Measurements from ENCODE around the gene HLA-F.

HLA-F gene

DNA sequence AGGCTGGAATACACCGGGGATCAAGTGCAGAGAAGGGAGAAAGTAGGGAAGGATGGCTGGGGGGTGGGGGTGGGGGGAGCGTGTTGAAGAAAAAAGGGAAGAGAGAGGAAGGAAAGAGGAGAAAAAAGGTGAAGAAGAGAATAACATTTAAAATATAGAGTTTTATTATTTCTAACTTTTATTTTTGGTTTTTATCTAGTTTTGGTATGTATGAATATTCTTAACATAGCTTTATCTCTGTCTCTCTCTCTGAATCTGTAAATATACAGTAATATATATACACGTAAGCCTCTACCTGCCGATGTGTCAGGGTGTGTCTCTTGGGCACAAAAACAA is 30.0 kb downstream of the HLA-F start:
- no peak for TF ChIP-seq GATA1 (IDR thresholded peaks at IDR 0.05; ENCODE audit: low read depth, low read length)
- no peak for TF ChIP-seq POLR2A (IDR thresholded peaks at IDR 0.05; ENCODE audit: low read length)
- DNase-seq, result no peak

DNA sequence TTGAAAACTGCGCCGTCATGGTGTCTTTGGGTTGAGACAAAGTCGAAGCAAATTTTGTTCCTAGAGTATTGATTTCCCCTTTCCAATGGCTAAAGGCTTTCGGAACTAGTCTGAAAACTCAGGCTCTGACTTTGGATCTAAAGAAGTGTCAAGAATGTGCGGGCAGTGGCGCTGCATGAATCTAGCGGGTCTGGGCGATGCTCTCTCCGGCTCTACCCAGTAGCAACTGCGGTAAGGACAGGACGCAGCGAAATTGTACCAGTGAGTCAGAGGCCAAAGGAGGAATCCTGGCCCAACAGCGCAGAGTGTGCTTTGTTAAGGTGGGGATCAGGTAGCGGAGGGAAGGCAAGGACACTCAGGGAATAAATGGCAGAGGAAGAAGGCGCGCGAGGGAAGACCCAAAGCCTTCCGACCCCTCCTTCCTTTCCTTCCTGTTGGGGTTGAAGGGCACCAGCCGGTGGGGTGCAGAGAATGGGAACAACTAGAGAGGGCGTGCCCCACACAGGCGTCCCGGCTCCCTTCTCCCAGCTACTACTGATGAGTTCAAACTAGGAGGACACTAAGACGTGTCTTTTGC is 32.1 kb downstream of the HLA-F start:
- no peak for DNase-seq
- TF ChIP-seq GATA1 (IDR thresholded peaks at IDR 0.05; ENCODE audit: low read depth, low read length) (no peak), POLR2A (IDR thresholded peaks at IDR 0.05; ENCODE audit: low read length) (no peak)

- TF ChIP-seq GATA1 (IDR thresholded peaks at IDR 0.05; ENCODE audit: low read depth, low read length), result no peak
- TF ChIP-seq POLR2A (IDR thresholded peaks at IDR 0.05; ENCODE audit: low read length), result no peak
Measured at GRCh38 chr6:29757282-29757681, 34.0 kb downstream of the HLA-F start.

DNA sequence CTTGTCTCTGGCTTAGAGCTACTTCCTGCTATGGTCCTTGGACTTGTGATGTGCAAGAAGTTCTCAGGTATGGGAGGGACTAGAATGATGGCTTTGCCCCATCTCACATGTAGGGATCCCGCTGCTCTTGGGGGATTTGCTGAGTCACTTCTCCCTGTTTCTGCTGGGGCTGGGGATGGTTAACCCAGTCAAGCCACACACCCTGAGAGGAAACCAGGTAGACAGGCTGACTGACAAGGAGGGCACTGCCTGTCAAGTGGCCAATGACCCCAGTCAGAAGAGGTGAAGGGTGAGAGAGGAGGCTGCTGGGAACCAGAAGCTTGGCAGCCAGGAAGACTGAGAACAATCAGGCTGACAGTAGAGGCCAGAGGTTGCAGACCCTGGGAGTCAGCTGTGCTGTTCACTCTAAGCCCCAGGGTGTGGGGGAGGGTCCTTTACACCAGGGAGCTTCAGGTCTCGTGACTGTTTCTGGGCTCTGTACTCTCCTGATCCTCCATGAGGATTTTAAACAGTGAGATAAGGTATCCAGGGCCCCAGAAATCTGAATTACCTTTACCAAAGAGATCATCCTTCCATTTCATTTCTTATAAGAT is 34.6 kb downstream of the HLA-F start:
- TF ChIP-seq POLR2A (IDR thresholded peaks at IDR 0.05; ENCODE audit: low read length), result no peak
- TF ChIP-seq GATA1 (IDR thresholded peaks at IDR 0.05; ENCODE audit: low read depth, low read length), result no peak
- DNase-seq, result no peak

More at GRCh38 chr6:29757282-29757681, 34.0 kb downstream of the HLA-F start:
- DNase-seq, result no peak

DNA sequence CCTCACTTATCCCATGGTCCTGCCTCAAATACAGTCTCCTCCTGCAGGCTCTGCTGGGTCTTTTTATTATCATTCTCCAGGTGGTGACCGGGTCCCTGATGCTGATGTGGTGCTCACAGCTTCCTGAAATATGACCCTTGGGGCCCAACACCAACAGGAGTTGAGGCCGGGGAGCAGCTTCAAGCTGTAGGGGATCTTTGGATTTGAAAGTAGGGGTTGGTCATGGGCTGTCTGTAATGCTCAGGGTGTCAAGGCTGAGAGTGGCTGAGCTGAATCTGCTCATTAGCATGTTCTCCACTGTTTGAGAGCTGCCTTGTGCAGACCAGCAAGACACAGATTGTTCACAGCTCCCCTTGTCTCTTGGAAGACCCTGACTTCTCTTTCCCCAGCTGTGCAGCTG is 35.5 kb downstream of the HLA-F start:
- TF ChIP-seq GATA1 (IDR thresholded peaks at IDR 0.05; ENCODE audit: low read depth, low read length) (no peak), POLR2A (IDR thresholded peaks at IDR 0.05; ENCODE audit: low read length) (no peak)
- no peak for DNase-seq

DNA sequence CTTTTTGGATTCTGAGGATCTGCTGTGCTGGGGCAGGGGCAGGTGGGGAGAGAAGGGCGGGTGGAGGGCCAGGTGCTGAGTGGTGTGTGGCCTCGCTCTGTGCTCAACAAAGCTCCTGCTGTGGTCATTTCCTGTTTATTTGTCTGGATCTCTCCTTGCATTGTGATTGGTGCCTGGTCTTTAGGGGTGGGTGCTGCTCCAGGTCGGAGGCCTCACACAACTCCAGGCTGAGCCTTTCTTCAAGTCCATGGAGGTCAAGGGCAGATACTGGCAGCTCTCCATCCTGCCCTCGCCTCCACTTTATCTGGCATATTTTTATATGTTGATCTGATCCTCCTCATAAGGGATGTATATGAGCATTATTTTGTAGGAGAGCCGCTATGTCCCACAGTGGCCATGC is 36.2 kb downstream of the HLA-F start:
- TF ChIP-seq POLR2A (IDR thresholded peaks at IDR 0.05; ENCODE audit: low read length) (no peak), GATA1 (IDR thresholded peaks at IDR 0.05; ENCODE audit: low read depth, low read length) (no peak)
- DNase-seq, result no peak

- TF ChIP-seq POLR2A (IDR thresholded peaks at IDR 0.05; ENCODE audit: low read length) (no peak), GATA1 (IDR thresholded peaks at IDR 0.05; ENCODE audit: low read depth, low read length) (no peak)
- DNase-seq, result no peak
Measured at GRCh38 chr6:29760328-29760727, 37.1 kb downstream of the HLA-F start.

DNA sequence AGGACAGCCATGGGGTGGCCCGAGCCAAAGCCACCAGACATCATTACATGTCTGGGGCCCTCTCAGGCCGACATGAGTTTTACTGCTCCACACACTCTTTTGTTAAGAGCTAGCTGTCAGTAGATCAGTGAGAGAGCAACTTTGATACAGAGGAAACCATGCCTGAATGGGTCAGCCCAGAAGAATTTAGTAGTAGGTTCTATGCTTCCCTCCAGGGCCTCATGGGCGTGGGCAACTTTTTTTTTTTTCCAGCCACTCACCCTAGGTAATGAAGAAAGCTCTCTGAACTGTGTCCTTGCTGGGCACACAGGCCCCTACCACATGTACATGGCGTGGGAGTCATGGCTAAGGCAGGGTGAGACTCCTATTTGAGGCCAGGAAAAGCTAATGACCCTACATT is 38.8 kb downstream of the HLA-F start:
- TF ChIP-seq GATA1 (IDR thresholded peaks at IDR 0.05; ENCODE audit: low read depth, low read length), result no peak
- TF ChIP-seq POLR2A (IDR thresholded peaks at IDR 0.05; ENCODE audit: low read length), result no peak
- DNase-seq, result no peak

GRCh38 chr6:29762781-29763214 is 39.6 kb downstream of the HLA-F start:
- no peak for TF ChIP-seq POLR2A (IDR thresholded peaks at IDR 0.05; ENCODE audit: low read length)
- no peak for TF ChIP-seq GATA1 (IDR thresholded peaks at IDR 0.05; ENCODE audit: low read depth, low read length)
- no peak for DNase-seq

DNA sequence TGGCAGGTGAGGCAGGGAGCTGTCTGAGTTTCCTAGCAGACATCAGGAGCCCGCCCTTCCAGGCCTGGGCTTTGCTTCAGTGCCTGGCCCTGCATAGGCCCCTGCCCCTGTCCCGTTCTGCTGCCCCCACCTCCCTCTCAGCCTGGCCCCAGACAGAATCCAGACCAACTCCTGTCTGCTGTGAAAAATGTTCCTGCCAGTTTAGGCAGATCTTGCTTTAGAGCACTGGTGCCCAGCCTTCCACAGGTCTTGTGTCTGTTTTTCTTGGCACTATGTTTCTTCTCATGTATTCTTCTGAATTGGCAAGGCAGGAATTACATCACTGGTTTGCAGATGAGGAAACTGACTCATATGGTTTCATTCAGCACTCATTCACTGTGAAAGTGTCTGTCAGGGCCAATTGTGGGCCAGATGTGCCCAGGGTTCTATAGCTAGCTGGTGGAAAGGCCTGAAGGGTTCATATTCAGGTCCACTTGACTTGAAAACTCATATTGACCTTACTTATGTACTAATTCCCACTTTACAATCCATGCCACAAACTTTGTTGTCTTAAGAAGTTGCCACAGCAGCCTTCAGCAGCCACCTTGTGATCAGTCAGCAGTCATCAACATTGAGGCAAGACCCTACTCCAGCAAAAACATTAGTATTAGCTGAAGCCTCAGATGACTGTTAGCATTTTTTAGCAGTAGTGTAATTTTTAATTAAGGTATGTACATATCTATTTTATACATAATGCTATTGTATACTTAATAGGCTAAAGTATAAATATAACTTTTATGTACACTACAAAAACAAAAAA is 40.5 kb downstream of the HLA-F start:
- TF ChIP-seq POLR2A (IDR thresholded peaks at IDR 0.05; ENCODE audit: low read length), result no peak
- no peak for TF ChIP-seq GATA1 (IDR thresholded peaks at IDR 0.05; ENCODE audit: low read depth, low read length)
- DNase-seq, result no peak

- DNase-seq, result no peak
- TF ChIP-seq GATA1 (IDR thresholded peaks at IDR 0.05; ENCODE audit: low read depth, low read length) (no peak), POLR2A (IDR thresholded peaks at IDR 0.05; ENCODE audit: low read length) (no peak)
Measured at GRCh38 chr6:29764422-29765196, 41.4 kb downstream of the HLA-F start.

DNA sequence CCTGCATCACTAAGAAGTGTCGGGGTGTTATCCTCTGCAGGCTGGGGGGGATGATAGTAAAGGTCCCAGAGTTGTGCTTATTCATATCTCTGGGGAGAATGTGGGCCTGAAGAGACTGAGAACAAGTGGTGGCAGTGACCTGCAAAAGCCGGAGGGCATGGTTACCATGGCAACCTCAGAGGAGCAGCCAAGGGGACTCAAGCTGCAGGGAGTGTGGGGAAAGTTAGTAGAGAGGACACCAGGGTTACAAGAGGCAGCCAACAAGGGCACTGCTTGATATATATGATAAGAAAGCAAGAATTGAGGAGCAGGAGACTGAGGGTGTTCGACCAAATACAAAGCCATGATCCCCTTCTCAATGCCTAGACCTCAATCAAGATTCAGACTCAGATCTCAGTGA is 46.1 kb downstream of the HLA-F start:
- TF ChIP-seq POLR2A (IDR thresholded peaks at IDR 0.05; ENCODE audit: low read length), result no peak
- no peak for TF ChIP-seq GATA1 (IDR thresholded peaks at IDR 0.05; ENCODE audit: low read depth, low read length)
- DNase-seq, result no peak

GRCh38 chr6:29770306-29770705 is 47.1 kb downstream of the HLA-F start:
- DNase-seq, result no peak
- TF ChIP-seq GATA1 (IDR thresholded peaks at IDR 0.05; ENCODE audit: low read depth, low read length) (no peak), POLR2A (IDR thresholded peaks at IDR 0.05; ENCODE audit: low read length) (no peak)

- TF ChIP-seq POLR2A (IDR thresholded peaks at IDR 0.05; ENCODE audit: low read length) (no peak), GATA1 (IDR thresholded peaks at IDR 0.05; ENCODE audit: low read depth, low read length) (no peak)
- no peak for DNase-seq
Measured at GRCh38 chr6:29776684-29777083, 53.5 kb downstream of the HLA-F start.

Data from erythroblast (primary cell).